ENCODE measurements around the gene CLEC16A.
A peak's percentile ranks its signal among the peaks of the same experiment; 100 is the strongest.

Gene CLEC16A

DNA sequence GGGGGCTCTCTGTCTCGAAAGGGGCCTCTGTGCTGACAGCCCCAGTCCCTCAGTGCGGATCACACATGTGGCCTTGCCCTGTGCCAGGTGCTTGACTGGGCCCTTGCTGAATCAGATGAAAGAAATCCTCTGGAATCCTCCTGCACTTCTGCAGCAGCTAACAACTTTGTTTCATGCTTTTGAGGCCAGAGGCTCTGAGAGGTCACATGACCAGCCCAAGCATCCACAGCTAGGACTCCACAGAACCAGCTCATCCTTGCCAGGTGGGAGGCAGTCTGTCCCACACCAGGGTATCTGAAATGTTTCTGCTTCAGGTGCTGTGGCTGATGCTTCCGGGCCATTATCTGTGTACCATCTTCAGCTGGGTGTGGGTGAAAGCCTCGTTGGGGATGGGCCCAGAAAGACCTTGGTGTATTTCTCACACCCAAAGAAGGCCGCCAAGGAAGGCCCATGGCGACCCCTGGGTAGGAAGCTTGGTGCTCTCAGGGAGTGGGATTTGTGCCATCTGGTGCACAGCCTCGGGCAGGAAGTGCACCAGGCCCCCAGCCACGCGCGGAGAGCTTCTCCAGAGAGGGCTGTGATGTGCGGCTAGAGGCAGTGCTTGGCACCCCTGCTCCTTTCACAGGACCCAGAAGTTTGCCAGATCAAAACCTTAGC, 143.8 kb downstream of the CLEC16A start:
- no peaks in the 10 kb centered on the region for H3K36me3 ChIP-seq (ENCODE audit: insufficient read depth)
- H3K4me2 ChIP-seq: peak overlapping the region; percentile 24; the same call in 1 of the 2 replicates
- no peaks in the 10 kb centered on the region for H3K79me2 ChIP-seq (ENCODE audit: insufficient read depth, low read depth)
- TF ChIP-seq, protein P1, sequence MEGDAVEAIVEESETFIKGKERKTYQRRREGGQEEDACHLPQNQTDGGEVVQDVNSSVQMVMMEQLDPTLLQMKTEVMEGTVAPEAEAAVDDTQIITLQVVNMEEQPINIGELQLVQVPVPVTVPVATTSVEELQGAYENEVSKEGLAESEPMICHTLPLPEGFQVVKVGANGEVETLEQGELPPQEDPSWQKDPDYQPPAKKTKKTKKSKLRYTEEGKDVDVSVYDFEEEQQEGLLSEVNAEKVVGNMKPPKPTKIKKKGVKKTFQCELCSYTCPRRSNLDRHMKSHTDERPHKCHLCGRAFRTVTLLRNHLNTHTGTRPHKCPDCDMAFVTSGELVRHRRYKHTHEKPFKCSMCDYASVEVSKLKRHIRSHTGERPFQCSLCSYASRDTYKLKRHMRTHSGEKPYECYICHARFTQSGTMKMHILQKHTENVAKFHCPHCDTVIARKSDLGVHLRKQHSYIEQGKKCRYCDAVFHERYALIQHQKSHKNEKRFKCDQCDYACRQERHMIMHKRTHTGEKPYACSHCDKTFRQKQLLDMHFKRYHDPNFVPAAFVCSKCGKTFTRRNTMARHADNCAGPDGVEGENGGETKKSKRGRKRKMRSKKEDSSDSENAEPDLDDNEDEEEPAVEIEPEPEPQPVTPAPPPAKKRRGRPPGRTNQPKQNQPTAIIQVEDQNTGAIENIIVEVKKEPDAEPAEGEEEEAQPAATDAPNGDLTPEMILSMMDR (conservative IDR thresholded peaks at IDR 0.05; ENCODE audit: low read depth, low read length): no peak
- no peak overlapping the region for H2AFZ ChIP-seq (ENCODE audit: low read depth)
- no peaks in the 10 kb centered on the region for H4K20me1 ChIP-seq (ENCODE audit: insufficient read depth)
- H3K27ac ChIP-seq: peak overlapping the region; percentile 53
- H3K4me3 ChIP-seq (IDR thresholded peaks at IDR 0.05; ENCODE audit: insufficient read depth, low read depth, low read length): no peak overlapping the region
- no peaks in the 10 kb centered on the region for H3K27me3 ChIP-seq (ENCODE audit: insufficient read depth, low read depth)
- peak overlapping the region; percentile 4; the same call in 1 of the 2 replicates for H3K9ac ChIP-seq
- H3K4me1 ChIP-seq (ENCODE audit: low read depth, poor library complexity, severe bottlenecking): peaks cover 39% of the 10 kb centered on the region

DNA sequence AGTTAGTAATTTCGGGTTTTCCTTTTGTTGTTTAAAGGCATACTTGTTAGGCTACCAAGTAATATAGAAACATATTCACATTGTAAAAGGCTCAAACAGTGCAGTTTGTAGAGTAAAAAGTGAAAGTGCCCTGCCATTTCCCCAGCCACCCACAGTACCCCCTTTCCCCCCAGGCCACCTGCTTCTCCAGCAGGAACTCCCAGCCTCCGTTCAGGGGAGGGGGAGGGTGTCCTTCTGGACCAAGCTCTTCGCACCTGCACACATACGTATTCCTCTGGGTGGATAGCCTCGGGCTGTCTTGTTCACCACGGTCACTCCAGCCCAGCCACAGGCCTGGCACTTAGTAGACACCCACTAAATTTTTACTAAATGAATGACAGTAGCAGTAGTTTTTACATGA, 144.5 kb downstream of the CLEC16A start:
- H3K9ac ChIP-seq: no peak overlapping the region
- TF ChIP-seq, protein P1 (conservative IDR thresholded peaks at IDR 0.05; ENCODE audit: low read depth, low read length): no peak
- H3K4me3 ChIP-seq (IDR thresholded peaks at IDR 0.05; ENCODE audit: insufficient read depth, low read depth, low read length): no peak overlapping the region
- peak overlapping the region; percentile 53; the same call in 1 of the 2 replicates for H3K27ac ChIP-seq
- H2AFZ ChIP-seq (ENCODE audit: low read depth): no peak overlapping the region
- no peaks in the 10 kb centered on the region for H3K79me2 ChIP-seq (ENCODE audit: insufficient read depth, low read depth)
- peaks cover 45% of the 10 kb centered on the region for H3K4me1 ChIP-seq (ENCODE audit: low read depth, poor library complexity, severe bottlenecking)
- H4K20me1 ChIP-seq (ENCODE audit: insufficient read depth): no peaks in the 10 kb centered on the region
- H3K27me3 ChIP-seq (ENCODE audit: insufficient read depth, low read depth): no peaks in the 10 kb centered on the region
- H3K4me2 ChIP-seq: no peak overlapping the region
- no peaks in the 10 kb centered on the region for H3K36me3 ChIP-seq (ENCODE audit: insufficient read depth)

DNA sequence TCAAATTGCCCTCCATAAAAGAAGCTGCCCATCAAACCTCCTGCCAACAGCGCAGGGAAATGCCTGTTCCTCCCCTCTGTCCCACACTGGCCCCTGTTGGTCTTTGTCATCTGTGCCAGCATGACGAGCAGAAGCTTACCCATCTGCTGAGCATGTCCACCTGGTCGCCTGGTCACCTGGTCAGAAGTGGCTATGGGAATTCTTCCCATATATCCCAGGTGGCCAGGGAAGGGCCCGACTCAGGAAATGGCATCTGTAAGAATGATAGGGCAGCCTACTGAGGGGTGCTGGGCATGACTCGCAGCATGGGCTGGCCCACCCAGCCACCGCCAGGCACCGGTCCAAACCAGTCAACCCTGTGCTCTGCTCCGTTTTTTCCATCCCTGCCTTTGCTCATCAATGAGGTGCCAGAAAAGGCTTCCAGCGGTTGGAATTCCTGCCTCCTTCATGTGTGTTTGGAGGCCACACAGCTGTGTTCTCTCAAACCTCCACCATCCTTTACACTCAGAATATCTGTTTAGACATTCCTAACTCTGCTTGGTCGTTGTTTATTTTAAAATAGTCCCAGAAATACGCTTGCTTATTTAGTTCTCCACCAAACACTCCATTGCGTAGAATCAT, 145.2 kb downstream of the CLEC16A start:
- no peak overlapping the region for H3K4me2 ChIP-seq
- TF ChIP-seq, protein P1 (conservative IDR thresholded peaks at IDR 0.05; ENCODE audit: low read depth, low read length): no peak
- no peak overlapping the region for H3K27ac ChIP-seq
- H3K9ac ChIP-seq: no peak overlapping the region
- no peaks in the 10 kb centered on the region for H3K36me3 ChIP-seq (ENCODE audit: insufficient read depth)
- H3K4me1 ChIP-seq (ENCODE audit: low read depth, poor library complexity, severe bottlenecking): peaks cover 53% of the 10 kb centered on the region
- H2AFZ ChIP-seq (ENCODE audit: low read depth): no peak overlapping the region
- no peaks in the 10 kb centered on the region for H3K79me2 ChIP-seq (ENCODE audit: insufficient read depth, low read depth)
- no peaks in the 10 kb centered on the region for H4K20me1 ChIP-seq (ENCODE audit: insufficient read depth)
- no peak overlapping the region for H3K4me3 ChIP-seq (IDR thresholded peaks at IDR 0.05; ENCODE audit: insufficient read depth, low read depth, low read length)
- H3K27me3 ChIP-seq (ENCODE audit: insufficient read depth, low read depth): no peaks in the 10 kb centered on the region

DNA sequence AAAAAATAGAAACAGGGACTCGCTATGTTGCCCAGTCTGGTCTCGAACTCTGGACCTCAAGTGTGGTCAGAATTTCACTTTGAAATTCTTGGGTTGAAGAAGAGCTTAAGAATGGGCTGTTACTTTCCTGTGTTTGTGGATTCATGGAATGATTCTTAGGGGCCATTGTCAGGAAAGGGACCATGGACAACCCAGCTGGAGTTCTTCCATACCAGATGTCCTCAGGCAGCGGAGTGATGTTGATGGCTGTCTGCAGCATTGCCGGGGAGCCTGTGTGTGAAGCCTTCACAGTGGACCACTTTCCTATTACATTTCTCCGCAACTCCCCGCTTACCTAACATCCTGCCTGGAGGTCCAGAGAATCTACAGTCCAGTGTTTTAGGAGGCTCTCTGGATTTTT, 145.9 kb downstream of the CLEC16A start:
- H4K20me1 ChIP-seq (ENCODE audit: insufficient read depth): no peaks in the 10 kb centered on the region
- no peak overlapping the region for H2AFZ ChIP-seq (ENCODE audit: low read depth)
- no peak overlapping the region for H3K4me3 ChIP-seq (IDR thresholded peaks at IDR 0.05; ENCODE audit: insufficient read depth, low read depth, low read length)
- H3K79me2 ChIP-seq (ENCODE audit: insufficient read depth, low read depth): no peaks in the 10 kb centered on the region
- H3K4me1 ChIP-seq (ENCODE audit: low read depth, poor library complexity, severe bottlenecking): peaks cover 59% of the 10 kb centered on the region
- no peak overlapping the region for H3K27ac ChIP-seq
- H3K4me2 ChIP-seq: no peak overlapping the region
- H3K36me3 ChIP-seq (ENCODE audit: insufficient read depth): no peaks in the 10 kb centered on the region
- no peaks in the 10 kb centered on the region for H3K27me3 ChIP-seq (ENCODE audit: insufficient read depth, low read depth)
- H3K9ac ChIP-seq: no peak overlapping the region
- TF ChIP-seq, protein P1 (conservative IDR thresholded peaks at IDR 0.05; ENCODE audit: low read depth, low read length): no peak
